GM12873 (cell line): ENCODE measurements around the gene MMP1.
A peak's percentile ranks its signal among the peaks of the same experiment; 100 is the strongest.

Experiments
- CTCF ChIP-seq: IDR thresholded peaks from 2 replicates; pipeline ENCODE4 v1.5.1; 2012; ENCODE audit warnings: low read depth, mild to moderate bottlenecking, moderate library complexity, low read length, control low read depth; ENCODE audit not compliant: insufficient read depth; ENCODE audit errors: missing control alignments

MMP1 gene

GRCh38 chr11:102807921-102808320, 10.0 kb upstream of the MMP1 start:
- TF ChIP-seq CTCF, result peak; percentile 60

DNA sequence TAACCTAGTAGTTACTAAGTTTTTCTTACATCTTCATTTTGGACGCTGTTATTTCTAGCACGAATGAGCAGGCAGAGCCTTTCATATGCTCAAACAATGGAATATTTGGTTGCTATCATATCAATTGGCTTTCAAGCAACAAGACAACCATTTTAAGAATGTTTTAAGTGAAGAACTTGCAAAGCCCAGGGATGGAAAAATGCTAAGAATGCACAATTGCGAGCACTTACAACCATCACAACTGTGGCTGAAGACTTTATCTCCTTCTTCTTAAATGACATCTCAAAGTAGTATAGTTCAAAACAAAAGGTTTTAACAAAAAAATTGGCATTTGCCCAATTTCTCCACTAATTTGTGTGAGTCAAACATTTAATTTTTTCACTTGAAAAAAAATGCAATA, 8.3 kb upstream of the MMP1 start:
- no peak for TF ChIP-seq CTCF

GRCh38 chr11:102802341-102802740, 4.4 kb upstream of the MMP1 start:
- no peak for TF ChIP-seq CTCF

DNA sequence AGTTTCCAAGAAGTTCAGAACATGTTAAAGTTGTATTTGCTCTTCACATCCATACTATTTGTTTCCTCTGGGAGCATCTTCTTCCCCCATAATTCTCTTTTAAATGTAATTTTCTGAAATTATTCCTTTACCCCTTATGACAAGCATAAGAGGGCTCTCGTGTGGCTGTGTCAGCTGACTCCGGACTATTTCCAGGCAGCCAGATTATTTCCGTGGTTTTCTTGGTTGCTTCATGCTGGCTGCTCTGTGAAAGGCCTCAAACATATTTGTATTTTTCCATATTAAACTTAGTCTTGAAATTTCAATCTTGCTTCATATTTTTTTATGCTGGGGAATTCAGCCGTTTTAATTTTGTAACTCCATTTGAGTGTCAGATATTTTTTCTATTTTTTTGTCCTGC, 2.8 kb upstream of the MMP1 start:
- TF ChIP-seq CTCF, result no peak

DNA sequence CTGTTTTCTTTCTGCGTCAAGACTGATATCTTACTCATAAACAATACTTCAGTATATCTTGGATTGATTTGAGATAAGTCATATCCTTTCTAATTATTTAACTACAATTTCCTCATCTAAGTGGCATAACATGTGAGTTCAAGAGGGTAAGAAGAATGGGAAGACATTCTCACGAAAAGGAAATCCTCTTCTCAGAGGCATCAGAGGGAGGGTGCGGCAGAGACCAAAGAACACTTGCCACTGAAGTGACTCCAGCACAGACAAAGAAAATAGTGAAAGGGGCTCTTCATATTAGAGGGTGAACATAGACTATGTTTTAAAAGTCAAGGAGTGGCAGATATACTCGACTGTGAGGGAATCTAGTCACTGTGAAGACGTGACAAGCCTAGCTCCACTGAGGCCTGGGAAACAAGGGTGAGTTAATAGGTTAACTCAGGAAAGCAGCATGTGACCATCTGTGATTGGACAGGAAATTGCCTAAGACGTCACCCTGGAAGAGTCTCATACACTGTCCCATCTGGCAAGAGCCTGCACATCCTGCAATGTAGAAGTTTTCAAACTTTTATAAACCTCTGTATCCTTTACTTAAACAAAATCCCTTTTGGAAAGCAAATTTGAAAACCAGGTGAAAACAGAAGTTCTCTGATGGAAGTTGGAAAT, 1.9 kb upstream of the MMP1 start:
- no peak for TF ChIP-seq CTCF

- peak; percentile 64 for TF ChIP-seq CTCF
Measured at GRCh38 chr11:102794382-102794781, 3.6 kb downstream of the MMP1 start.

GRCh38 chr11:102793677-102794290, 4.2 kb downstream of the MMP1 start:
- TF ChIP-seq CTCF, result no peak

GRCh38 chr11:102792604-102793003, 5.4 kb downstream of the MMP1 start:
- no peak for TF ChIP-seq CTCF
